GM12878 (cell line): ENCODE results near the gene C5AR1. TPM values are rescaled to one million over a fixed set of nuclear protein-coding genes. Genes with fewer than 3 reads are reported as not detected.

Source experiments
- ATAC-seq: fragments of 200-7000 bp; cut with Tn5 transposase; 3 replicates; pipeline ENCODE4 v1.9.1; 2020; ENCODE audit warnings: mild to moderate bottlenecking, moderate library complexity
- BruUV-seq: library from RNA; stranded (reverse); fragments of 400-500 nt; replicated peaks from 2 replicates; lab custom pipeline; 2021; lab: Mats Ljungman, UMichigan
- CTCF ChIA-PET: fragments of 300-600 bp; sonication (Branson Sonifier 250); formaldehyde crosslinking; extraction: SDS; loops from one replicate; lab custom pipeline; 2021; ENCODE audit warnings: inconsistent platforms; lab: Yijun Ruan, JAX
- POLR2A ChIA-PET: fragments of 350-600 bp; formaldehyde crosslinking; extraction: SDS; loops from one replicate; lab custom pipeline; 2021; ENCODE audit warnings: inconsistent platforms; lab: Charles Lee
- RAD21 ChIA-PET: fragments of 300-600 bp; sonication (Branson Sonifier 250); formaldehyde crosslinking; loops from one replicate; lab custom pipeline; 2023; ENCODE audit warnings: antibody characterized with exemption; ENCODE audit not compliant: unreplicated experiment; lab: Charles Lee
- SMC1A ChIA-PET: fragments of 300-600 bp; sonication (Branson Sonifier 250); formaldehyde crosslinking; loops from one replicate; lab custom pipeline; 2023; ENCODE audit not compliant: unreplicated experiment, uncharacterized antibody; lab: Charles Lee
- DNase-seq: peaks from one replicate; pipeline ENCODE4 v3.0.0-alpha.2; 2011; ENCODE audit warnings: low read depth, low spot score
- FAIRE-seq: peaks from 3 replicates; lab custom pipeline; 2011; peaks lifted over from hg19 to GRCh38; lab: Jason Lieb, UNC
- H2AFZ ChIP-seq: 2 replicates; pipeline ENCODE4 v1.6.0; 2011; ENCODE audit warnings: low read depth, low read length, control low read depth; ENCODE audit not compliant: control insufficient read depth
- H3K27ac ChIP-seq: 2 replicates; pipeline ENCODE4 v1.5.1; 2011; ENCODE audit warnings: control low read depth; ENCODE audit not compliant: control insufficient read depth, insufficient read depth
- H3K27me3 ChIP-seq, 2 experiments: replicated peaks in 1 of 2; 2 replicates each; pipeline versions ENCODE4 v1.6.0 to v1.6.1; 2011; ENCODE audit warnings: low read length in 1 of 2; ENCODE audit not compliant: control insufficient read depth in 2 of 2, insufficient read depth in 2 of 2
- H3K36me3 ChIP-seq, 2 experiments: 2 replicates each; pipeline ENCODE4 v1.5.1; 2011; ENCODE audit warnings: low read length in 1 of 2; ENCODE audit not compliant: control insufficient read depth in 2 of 2, insufficient read depth in 2 of 2
- H3K4me1 ChIP-seq: 2 replicates; pipeline ENCODE4 v1.6.1; 2011; ENCODE audit warnings: mild to moderate bottlenecking, low read length, moderate library complexity, mixed read lengths; ENCODE audit not compliant: control insufficient read depth, insufficient read depth
- H3K4me2 ChIP-seq: 2 replicates; pipeline ENCODE4 v1.6.0; 2011; ENCODE audit warnings: control low read depth; ENCODE audit not compliant: control insufficient read depth, insufficient read depth
- H3K4me3 ChIP-seq: fragments of 200-600 bp; sonication (generic); 2 replicates; pipeline ENCODE4 v1.5.1; 2016
- H3K79me2 ChIP-seq: 2 replicates; pipeline ENCODE4 v1.6.0; 2011; ENCODE audit warnings: low read length; ENCODE audit not compliant: control insufficient read depth, insufficient read depth
- H3K9ac ChIP-seq: 2 replicates; pipeline ENCODE4 v1.8.0; 2011; ENCODE audit warnings: low read length, control low read depth, mixed read lengths; ENCODE audit not compliant: control insufficient read depth, insufficient read depth
- H3K9me3 ChIP-seq: replicated peaks from 3 replicates; pipeline ENCODE4 v1.5.1; 2011; ENCODE audit warnings: mild to moderate bottlenecking, low read length; ENCODE audit not compliant: control insufficient read depth, insufficient read depth
- H4K20me1 ChIP-seq: 2 replicates; pipeline ENCODE4 v1.6.0; 2011; ENCODE audit not compliant: control insufficient read depth, insufficient read depth
- ATF7 ChIP-seq: fragments of 450-650 bp; IDR thresholded peaks from 2 replicates; pipeline ENCODE4 v1.6.1; 2016; ENCODE audit warnings: low read depth, mild to moderate bottlenecking
- BHLHE40 ChIP-seq, 2 experiments: fragments of 450-650 bp in 1 of 2; IDR thresholded peaks; 2 replicates each; pipeline ENCODE4 v1.6.1; 2011 to 2017; ENCODE audit warnings: low read depth in 2 of 2, borderline replicate concordance in 1 of 2, improper control_type of control experiment in 1 of 2, low read length in 1 of 2, mild to moderate bottlenecking in 1 of 2
- DPF2 ChIP-seq: fragments of 450-650 bp; IDR thresholded peaks from 2 replicates; pipeline ENCODE4 v1.6.1; 2017; ENCODE audit warnings: mild to moderate bottlenecking
- E2F8 ChIP-seq: fragments of 450-650 bp; IDR thresholded peaks from 2 replicates; pipeline ENCODE4 v1.6.1; 2018; ENCODE audit warnings: mild to moderate bottlenecking, low read depth, moderate library complexity; ENCODE audit not compliant: partially characterized antibody
- EP300 ChIP-seq, 2 experiments: fragments of 150-350 bp in 1 of 2; IDR thresholded peaks; 2 replicates each; pipeline ENCODE4 v1.6.1; 2011 to 2012; ENCODE audit warnings: low read depth in 2 of 2, low read length in 2 of 2, borderline replicate concordance in 1 of 2, improper control_type of control experiment in 1 of 2, inconsistent platforms in 1 of 2; ENCODE audit not compliant: control insufficient read depth in 1 of 2
- ETV6 ChIP-seq, 2 experiments: fragments of 450-650 bp in 1 of 2; IDR thresholded peaks in 1 of 2; conservative IDR thresholded peaks in 1 of 2; 2 replicates each; pipeline ENCODE4 v1.6.1; 2014; ENCODE audit warnings: antibody characterized with exemption in 1 of 2, borderline replicate concordance in 1 of 2, low read depth in 1 of 2, mild to moderate bottlenecking in 1 of 2, moderate library complexity in 1 of 2
- IKZF1 ChIP-seq: fragments of 450-650 bp; conservative IDR thresholded peaks from 2 replicates; pipeline ENCODE4 v1.6.1; 2017; ENCODE audit warnings: antibody characterized with exemption, mild to moderate bottlenecking
- POLR2AphosphoS5 ChIP-seq: IDR thresholded peaks from 2 replicates; pipeline ENCODE4 v1.6.1; 2011; ENCODE audit warnings: mild to moderate bottlenecking, low read length, inconsistent platforms
- TARDBP ChIP-seq: IDR thresholded peaks from 2 replicates; pipeline ENCODE4 v1.6.1; 2016; ENCODE audit warnings: borderline replicate concordance
- TCF3 ChIP-seq: IDR thresholded peaks from 2 replicates; pipeline ENCODE4 v1.6.1; 2012; ENCODE audit warnings: low read depth, mild to moderate bottlenecking, low read length, borderline replicate concordance; ENCODE audit not compliant: insufficient read depth
- ZNF207 ChIP-seq: fragments of 450-650 bp; IDR thresholded peaks from 2 replicates; pipeline ENCODE4 v1.6.1; 2014; ENCODE audit warnings: antibody characterized with exemption, mild to moderate bottlenecking, borderline replicate concordance
- ZNF687 ChIP-seq: fragments of 450-650 bp; IDR thresholded peaks from 2 replicates; pipeline ENCODE4 v1.6.1; 2017; ENCODE audit warnings: mild to moderate bottlenecking, moderate library complexity
- WGBS: methylation state at CpG from one replicate; pipeline ENCODE4 v1.1.6; 2016; ENCODE audit warnings: low lambda C conversion rate; ENCODE audit not compliant: insufficient replicate concordance, insufficient coverage; ENCODE audit errors: missing lambda C conversion rate; 5-methylcytosine and 5-hydroxymethylcytosine counted together
- in situ Hi-C: fragments of 300-500 bp; cut with MboI; formaldehyde crosslinking; loops from 9 replicates; pipeline ENCODE4 v1.14.3; 2018; ENCODE audit warnings: mixed read lengths
- intact Hi-C: fragments of 100-400 bp; cut with micrococcal nuclease; formaldehyde crosslinking; loops from one replicate; pipeline ENCODE4 v1.14.2; 2022; ENCODE audit not compliant: unreplicated experiment
- polyA plus RNA-seq, 11 experiments: library from polyadenylated mRNA; depleted of rRNA in 4 of 11; unstranded in 6 of 11; stranded (reverse) in 5 of 11; fragments of >200 nt; fragmentation: Nextera tagmentation in 4 of 11; fragmentation: Illumina TruSeq in 1 of 11; extraction: Ambion mirVana in 4 of 11; extraction: Trizol in 1 of 11; gene quantifications; 1 replicate in 1 of 11; 2 replicates in 10 of 11; pipeline versions ENCODE4 v1.2.1 to v1.2.3, GENCODE V29; 2011 to 2016; ENCODE audit warnings: inconsistent platforms in 2 of 11, missing spikeins in 2 of 11, low read depth in 1 of 11
- total RNA-seq, 4 experiments: library from RNA; depleted of rRNA in 3 of 4; stranded (reverse); fragments of >200 nt in 3 of 4; fragmentation: Illumina TruSeq in 1 of 4; extraction: Trizol in 1 of 4; gene quantifications; 2 replicates each; pipeline versions ENCODE4 v1.2.1 to v1.2.3, GENCODE V29; 2013 to 2021

C5AR1 gene
- total and polyA plus RNA-seq, 10 of the 15 experiments (the other 5 are each of a cell fraction or from before 2014, with no cell fraction given): 0.04 to 1.5 (median 0.18) TPM

GRCh38 chr19:47273313-47274070 is 36.2 kb upstream of the C5AR1 start:
- H2AFZ ChIP-seq: peak overlapping the region; percentile 69
- H3K4me2 ChIP-seq: peak overlapping the region; percentile 98
- FAIRE-seq (peak; percentile 78), DNase-seq (no peak), ATAC-seq (peak; percentile 89)
- in situ Hi-C loops (no loop called here), intact Hi-C loops (loop anchor here (1.0 to 2.0 kb wide), 2 partner anchors 11 to 17 kb away; partner anchors contain the start of gene CCDC9)
- no peaks in the 10 kb centered on the region for H3K27me3 ChIP-seq
- peaks cover 4% of the 10 kb centered on the region; the same call in 1 of the 2 replicates for H4K20me1 ChIP-seq
- peak overlapping the region; percentile 86 for H3K4me3 ChIP-seq
- ChIA-PET RAD21 (interaction anchor here (0.6 to 2.4 kb wide), 11 partner anchors 11 to 245 kb away, joined by 3 to 39 read pairs (median 5); partner anchors contain the start of genes CCDC9 and DHX34), POLR2A (interaction anchor here (0.6 to 3.6 kb wide), 14 partner anchors 11 to 503 kb away, joined by 3 to 39 read pairs (median 5); partner anchors contain the start of genes CCDC9 and DHX34), CTCF (interaction anchor here (0.5 to 4.0 kb wide), 7 partner anchors 11 to 76 kb away, joined by 3 to 28 read pairs (median 4); partner anchors contain the start of genes CCDC9 and DHX34), SMC1A (interaction anchor here (1.0 to 2.1 kb wide), 5 partner anchors 11 to 118 kb away, joined by 3 to 9 read pairs (median 5); partner anchors contain the start of gene CCDC9)
- H3K79me2 ChIP-seq: no peaks in the 10 kb centered on the region; the same call in 1 of the 2 replicates
- H3K9me3 ChIP-seq: no peaks in the 10 kb centered on the region
- TSS peak; percentile 87 for BruUV-seq
- peaks cover 0 to 1% of the 10 kb centered on the region in 2 experiments; a peak in 2 of 4 replicates for H3K36me3 ChIP-seq
- peak overlapping the region; percentile 99 for H3K27ac ChIP-seq
- 2% methylated on average over 50 of the region's 54 CpGs for WGBS
- peaks cover 10% of the 10 kb centered on the region for H3K4me1 ChIP-seq
- H3K9ac ChIP-seq: peak overlapping the region; percentile 99
- TF ChIP-seq DPF2: 0 out of 2 replicates have a peak, but pooled peaks have one; percentile 60
- peak; percentile 81 to 88 for TF ChIP-seq BHLHE40 (IDR thresholded peaks at IDR 0.05; ENCODE audit: borderline replicate concordance in 1 of 2, low read depth in 2 of 2, low read length in 1 of 2)
- TF ChIP-seq EP300 (IDR thresholded peaks at IDR 0.05; ENCODE audit: borderline replicate concordance in 1 of 2, control insufficient read depth in 1 of 2, low read depth in 2 of 2, low read length in 2 of 2): 0 out of 4 replicates have a peak, but pooled peaks of 1 of the 2 experiments have one; percentile 11
- no peak for TF ChIP-seq TCF3
- TF ChIP-seq ATF7: peak; percentile 32; the same call in 1 of the 2 replicates
- TF ChIP-seq ETV6 (conservative IDR thresholded peaks at IDR 0.05 in 1 of 2, IDR thresholded peaks at IDR 0.05 in 1 of 2; ENCODE audit: borderline replicate concordance in 1 of 2, low read depth in 1 of 2): 0 out of 4 replicates have a peak, but pooled peaks of 1 of the 2 experiments have one; percentile 51
- peak; percentile 46; the same call in 1 of the 2 replicates for TF ChIP-seq TARDBP
- peak; percentile 68 for TF ChIP-seq IKZF1
- TF ChIP-seq ZNF207: 0 out of 2 replicates have a peak, but pooled peaks have one; percentile 43
- TF ChIP-seq ZNF687: peak; percentile 48
- TF ChIP-seq E2F8: peak; percentile 85
- peak; percentile 90 for TF ChIP-seq POLR2AphosphoS5
